ENCODE measurements around the gene ADGRL3. TPM values are rescaled to one million over a fixed set of nuclear protein-coding genes. Genes with fewer than 3 reads are reported as not detected.

The ADGRL3 gene
- total RNA-seq, 4 donors from 2014 or later = 6.1 to 26.0 (median 7.3) TPM

DNA sequence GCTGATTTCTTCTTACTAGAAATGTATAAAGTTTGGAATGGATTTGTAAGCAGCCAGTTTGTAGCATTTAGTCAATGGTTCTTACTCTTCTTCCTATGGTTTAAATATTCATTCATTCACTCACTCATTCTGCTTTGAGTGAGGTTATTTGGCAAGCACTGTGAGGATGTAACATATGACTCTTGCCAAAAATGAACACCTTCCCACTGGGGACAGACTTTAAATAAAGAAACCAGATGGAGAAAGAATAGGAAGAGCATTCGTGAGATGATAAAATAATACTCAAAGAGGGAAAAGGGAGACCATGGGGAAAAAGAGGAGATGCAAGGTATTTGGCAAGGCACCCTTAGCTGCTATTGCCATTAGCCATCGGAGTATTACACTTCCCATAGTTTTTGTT lies 586.1 kb downstream of the ADGRL3 start:
- Histone ChIP-seq H3K27ac (no peak overlapping the region), H3K27me3 (no peaks in the 10 kb centered on the region), H3K9me3 (peaks cover 0 to 1% (median 0%) of the 10 kb centered on the region in 3 donors), H3K4me3 (no peak overlapping the region), H3K4me1 (no peaks in the 10 kb centered on the region), H3K36me3 (no peaks in the 10 kb centered on the region)
- 20 to 45% methylated on average over 2 of the region's 2 CpGs for WGBS, 2 donors (ENCODE audit: low coverage in 1 of 2)
- TF ChIP-seq POLR2A (IDR thresholded peaks at IDR 0.05) (no peak), POLR2AphosphoS5 (IDR thresholded peaks at IDR 0.05) (no peak), EP300 (IDR thresholded peaks at IDR 0.05) (no peak)
- TF ChIP-seq, protein P1, sequence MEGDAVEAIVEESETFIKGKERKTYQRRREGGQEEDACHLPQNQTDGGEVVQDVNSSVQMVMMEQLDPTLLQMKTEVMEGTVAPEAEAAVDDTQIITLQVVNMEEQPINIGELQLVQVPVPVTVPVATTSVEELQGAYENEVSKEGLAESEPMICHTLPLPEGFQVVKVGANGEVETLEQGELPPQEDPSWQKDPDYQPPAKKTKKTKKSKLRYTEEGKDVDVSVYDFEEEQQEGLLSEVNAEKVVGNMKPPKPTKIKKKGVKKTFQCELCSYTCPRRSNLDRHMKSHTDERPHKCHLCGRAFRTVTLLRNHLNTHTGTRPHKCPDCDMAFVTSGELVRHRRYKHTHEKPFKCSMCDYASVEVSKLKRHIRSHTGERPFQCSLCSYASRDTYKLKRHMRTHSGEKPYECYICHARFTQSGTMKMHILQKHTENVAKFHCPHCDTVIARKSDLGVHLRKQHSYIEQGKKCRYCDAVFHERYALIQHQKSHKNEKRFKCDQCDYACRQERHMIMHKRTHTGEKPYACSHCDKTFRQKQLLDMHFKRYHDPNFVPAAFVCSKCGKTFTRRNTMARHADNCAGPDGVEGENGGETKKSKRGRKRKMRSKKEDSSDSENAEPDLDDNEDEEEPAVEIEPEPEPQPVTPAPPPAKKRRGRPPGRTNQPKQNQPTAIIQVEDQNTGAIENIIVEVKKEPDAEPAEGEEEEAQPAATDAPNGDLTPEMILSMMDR (IDR thresholded peaks at IDR 0.05) = no peak
- no peak for ATAC-seq

DNA sequence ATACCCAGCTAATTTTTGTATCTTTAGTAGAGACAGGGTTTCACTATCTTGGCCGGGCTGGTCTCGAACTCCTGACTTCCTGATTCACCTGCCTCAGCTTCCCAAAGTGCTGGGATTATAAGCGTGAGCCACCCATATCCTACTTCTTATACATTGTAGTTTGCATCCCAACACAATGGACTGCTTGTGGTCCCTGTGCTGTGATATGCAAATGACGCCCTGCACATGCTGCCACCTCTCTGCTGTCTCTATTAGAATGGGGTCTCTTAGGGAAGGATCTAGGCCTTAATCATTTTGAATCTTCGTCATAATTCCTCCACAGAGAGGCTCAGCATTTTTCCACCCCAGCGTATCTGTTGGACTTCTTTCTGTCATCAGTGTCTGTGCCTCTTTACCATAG lies 595.9 kb downstream of the ADGRL3 start:
- Histone ChIP-seq H3K4me1 (no peaks in the 10 kb centered on the region), H3K36me3 (no peaks in the 10 kb centered on the region), H3K27me3 (no peaks in the 10 kb centered on the region), H3K27ac (no peak overlapping the region), H3K9me3 (peaks cover 0 to 9% (median 0%) of the 10 kb centered on the region in 3 donors), H3K4me3 (no peak overlapping the region)
- no peak for ATAC-seq
- WGBS, 2 donors (ENCODE audit: low coverage in 1 of 2) = 92 to 93% methylated on average over 4 to 6 of the region's 6 CpGs
- TF ChIP-seq EP300 (IDR thresholded peaks at IDR 0.05) = no peak
- no peak for TF ChIP-seq POLR2AphosphoS5 (IDR thresholded peaks at IDR 0.05)
- TF ChIP-seq, protein P1 (IDR thresholded peaks at IDR 0.05) = no peak
- no peak for TF ChIP-seq POLR2A (IDR thresholded peaks at IDR 0.05)

DNA sequence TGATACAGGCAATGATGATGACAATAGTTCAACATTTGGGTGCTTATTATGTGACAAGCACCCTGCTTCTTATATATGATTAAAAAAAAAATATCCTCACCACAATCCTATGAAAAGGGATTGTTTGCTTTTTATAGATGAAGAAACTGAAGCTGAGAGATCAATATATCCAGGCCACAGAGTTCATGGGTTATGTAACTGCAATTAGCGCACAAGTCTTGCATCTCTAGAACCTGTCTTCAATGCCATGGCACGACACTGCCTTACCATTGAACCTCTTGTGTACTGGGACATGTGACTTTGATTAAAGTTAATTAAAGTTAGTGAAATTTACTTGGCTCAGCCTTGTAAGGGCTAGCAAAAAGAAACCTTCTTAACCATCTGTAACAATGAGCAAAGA lies 599.7 kb downstream of the ADGRL3 start:
- H3K27me3 ChIP-seq = no peaks in the 10 kb centered on the region
- no peaks in the 10 kb centered on the region for H3K9me3 ChIP-seq
- ATAC-seq = no peak
- no peaks in the 10 kb centered on the region for H3K36me3 ChIP-seq
- no peaks in the 10 kb centered on the region for H3K4me1 ChIP-seq
- WGBS, 2 donors (ENCODE audit: low coverage in 1 of 2) = 73 to 95% methylated on average over 2 of the region's 2 CpGs
- H3K4me3 ChIP-seq = no peak overlapping the region
- H3K27ac ChIP-seq = no peak overlapping the region
- TF ChIP-seq EP300 (IDR thresholded peaks at IDR 0.05) (no peak), POLR2A (IDR thresholded peaks at IDR 0.05) (no peak), POLR2AphosphoS5 (IDR thresholded peaks at IDR 0.05) (no peak)
- TF ChIP-seq, protein P1 (IDR thresholded peaks at IDR 0.05) = no peak

DNA sequence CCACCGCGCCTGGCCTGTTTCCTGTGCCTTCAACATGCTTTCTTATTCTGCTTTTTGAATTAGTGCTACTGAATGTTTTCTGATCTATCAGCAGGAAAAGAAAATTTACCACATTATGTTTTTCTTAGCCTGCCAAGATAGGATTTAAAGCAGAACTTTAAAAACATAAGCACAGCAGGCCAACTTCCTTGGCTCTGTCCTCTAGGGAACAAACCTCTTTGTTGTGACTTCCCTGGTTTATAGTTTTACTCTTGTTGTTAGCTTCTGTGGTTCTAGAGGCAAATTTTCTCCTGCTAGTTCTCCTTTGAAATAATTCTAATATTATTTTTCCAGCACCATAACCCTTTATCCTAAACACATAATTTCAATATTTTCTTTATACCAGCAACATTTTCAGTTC lies 605.1 kb downstream of the ADGRL3 start:
- Histone ChIP-seq H3K9me3 (no peaks in the 10 kb centered on the region), H3K27ac (no peak overlapping the region), H3K4me3 (no peak overlapping the region), H3K27me3 (no peaks in the 10 kb centered on the region), H3K36me3 (no peaks in the 10 kb centered on the region), H3K4me1 (no peaks in the 10 kb centered on the region)
- no peak for TF ChIP-seq POLR2AphosphoS5 (IDR thresholded peaks at IDR 0.05)
- TF ChIP-seq, protein P1 (IDR thresholded peaks at IDR 0.05) = no peak
- no peak for TF ChIP-seq POLR2A (IDR thresholded peaks at IDR 0.05)
- TF ChIP-seq EP300 (IDR thresholded peaks at IDR 0.05) = no peak
- no peak for ATAC-seq
- WGBS, 2 donors (ENCODE audit: low coverage in 1 of 2) = 100% methylated on average over 2 of the region's 2 CpGs

DNA sequence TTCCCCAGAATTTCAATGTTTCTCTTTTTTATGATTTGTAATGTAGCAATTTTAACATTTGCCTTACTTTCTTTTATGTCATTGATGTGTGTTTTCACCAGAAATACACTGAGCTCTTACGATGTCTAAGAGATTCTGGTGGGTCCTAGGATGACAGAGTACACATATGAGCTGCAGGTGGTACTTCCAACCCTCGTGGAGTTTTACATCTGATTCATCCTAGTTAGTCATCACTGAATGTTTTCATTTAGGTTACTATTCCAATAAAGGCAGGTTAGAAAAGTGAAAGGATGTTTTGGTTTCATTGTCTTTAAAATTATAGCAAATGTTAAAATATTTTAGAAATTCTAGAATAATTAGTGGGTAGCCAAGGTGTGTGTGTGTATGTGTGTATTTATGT lies 605.9 kb downstream of the ADGRL3 start:
- no peak for TF ChIP-seq POLR2A (IDR thresholded peaks at IDR 0.05)
- TF ChIP-seq, protein P1 (IDR thresholded peaks at IDR 0.05) = no peak
- no peak for TF ChIP-seq EP300 (IDR thresholded peaks at IDR 0.05)
- TF ChIP-seq POLR2AphosphoS5 (IDR thresholded peaks at IDR 0.05) = no peak
- H3K4me3 ChIP-seq = no peak overlapping the region
- 50 to 70% methylated on average over 1 to 2 of the region's 2 CpGs for WGBS, 2 donors (ENCODE audit: low coverage in 1 of 2)
- no peak for ATAC-seq
- H3K9me3 ChIP-seq = no peaks in the 10 kb centered on the region
- no peaks in the 10 kb centered on the region for H3K27me3 ChIP-seq
- no peak overlapping the region for H3K27ac ChIP-seq
- H3K36me3 ChIP-seq = no peaks in the 10 kb centered on the region
- H3K4me1 ChIP-seq = no peaks in the 10 kb centered on the region
